ENCODE measurements around the gene IFT25.

- TF ChIP-seq EZH2phosphoT487 (IDR thresholded peaks at IDR 0.05; ENCODE audit: low read depth, severe bottlenecking, unreplicated experiment) (no peak), CTCF (IDR thresholded peaks at IDR 0.05; ENCODE audit: poor library complexity) (no peak), EZH2 (IDR thresholded peaks at IDR 0.05; ENCODE audit: borderline replicate concordance) (no peak)
Measured at GRCh38 chr1:53919675-53920066, 25.8 kb downstream of the IFT25 start.
